ENCODE data around the gene PRDM16. TPM values are rescaled to one million over a fixed set of nuclear protein-coding genes. Genes with fewer than 3 reads are reported as not detected.

PRDM16 gene
- total RNA-seq, 1 experiment from 2014 or later, result 0.17 TPM

- no peaks in the 10 kb centered on the region for H4K20me1 ChIP-seq (ENCODE audit: control insufficient read depth, insufficient read depth, insufficient read length)
- Mint-ChIP-seq H3K9me3 (peaks cover 0 to 20% of the 10 kb centered on the region in 2 experiments; a peak in 2 of 5 replicates), H3K4me3 (no peak overlapping the region), H3K27ac (no peak overlapping the region), H3K4me1 (no peaks in the 10 kb centered on the region), H3K36me3 (ENCODE audit: insufficient read depth in 1 of 3, low read depth in 3 of 3) (peaks cover 0 to 12% (median 0%) of the 10 kb centered on the region in 3 experiments; a peak in 2 of 7 replicates), H3K27me3 (ENCODE audit: low read depth) (no peaks in the 10 kb centered on the region; the same call in 1 of the 2 replicates)
- no peak overlapping the region for H3K4ac ChIP-seq (ENCODE audit: low read depth, low read length)
- TF ChIP-seq CTCF (conservative IDR thresholded peaks at IDR 0.05), result no peak
- H4K91ac ChIP-seq (ENCODE audit: insufficient read length, low read depth, low read length), result no peak overlapping the region
- no peak overlapping the region for H2BK5ac ChIP-seq (ENCODE audit: insufficient read length, low read length)
- no peak overlapping the region for H3K9ac ChIP-seq (ENCODE audit: extremely low read depth, insufficient read length, low read length)
- peak overlapping the region; percentile 45; the same call in 1 of the 2 replicates for H3K14ac ChIP-seq (ENCODE audit: insufficient read depth, low read length)
- H3K79me1 ChIP-seq (ENCODE audit: insufficient read depth, low read depth, low read length, poor library complexity, severe bottlenecking), result no peaks in the 10 kb centered on the region
- H3K18ac ChIP-seq (ENCODE audit: insufficient read length, low read depth, low read length), result no peak overlapping the region
- no peak overlapping the region for H2BK120ac ChIP-seq (ENCODE audit: low read depth, low read length, poor library complexity, severe bottlenecking)
- H3K23ac ChIP-seq (ENCODE audit: insufficient read length, low read depth, low read length), result no peak overlapping the region
- no peak overlapping the region for H2BK15ac ChIP-seq (ENCODE audit: low read depth, low read length)
- H4K5ac ChIP-seq (ENCODE audit: insufficient read length, low read depth, low read length), result no peak overlapping the region
- no peak overlapping the region for H3K27ac ChIP-seq (ENCODE audit: insufficient read length, low read depth, low read length)
- no peak overlapping the region for H3K4me2 ChIP-seq (ENCODE audit: insufficient read depth, insufficient read length, low read length)
- no peak overlapping the region for H2AK5ac ChIP-seq (ENCODE audit: insufficient read length, low read length)
- no peaks in the 10 kb centered on the region for H3K79me2 ChIP-seq (ENCODE audit: insufficient read depth, low read length)
- no peak for DNase-seq
- H3K9me3 ChIP-seq (ENCODE audit: control insufficient read depth, low read depth, low read length), result peaks cover 24% of the 10 kb centered on the region
- no peak overlapping the region for H3K56ac ChIP-seq (ENCODE audit: insufficient read length, low read depth, low read length)
- H2BK20ac ChIP-seq (ENCODE audit: low read depth, low read length, poor library complexity, severe bottlenecking), result no peak overlapping the region
- H3K23me2 ChIP-seq (ENCODE audit: insufficient read length, low read depth, low read length, poor library complexity, severe bottlenecking), result no peaks in the 10 kb centered on the region
- no peak overlapping the region for H2AFZ ChIP-seq (ENCODE audit: low read length)
- H3K4me1 ChIP-seq (ENCODE audit: insufficient read depth, low read length), result no peaks in the 10 kb centered on the region
- no peaks in the 10 kb centered on the region for H3K27me3 ChIP-seq (ENCODE audit: insufficient read depth, low read length)
- H4K8ac ChIP-seq (replicated peaks; ENCODE audit: insufficient read length, low read depth, low read length), result no peak overlapping the region
- H2BK12ac ChIP-seq (ENCODE audit: insufficient read length, low read depth, low read length), result no peak overlapping the region
- no peak overlapping the region for H3T11ph ChIP-seq (ENCODE audit: low read length)
- WGBS (ENCODE audit: extremely low coverage, insufficient read length, low lambda C conversion rate), result no CpG with 5 or more reads among the region's 20 CpGs
Measured at GRCh38 chr1:3027611-3028371, 41.2 kb upstream of the PRDM16 start.

Measured in H9 (cell line).